HFF-Myc (cell line): ENCODE results near the gene RBM18.

ENCODE experiments used
- DNase-seq: peaks from one replicate; pipeline ENCODE4 v3.0.0-alpha.2; 2011; ENCODE audit warnings: low read depth; ENCODE audit errors: extremely low read depth
- H3K4me3 ChIP-seq: replicated peaks from 2 replicates; pipeline ENCODE4 v1.5.1; 2011; ENCODE audit warnings: low read depth, mild to moderate bottlenecking, control low read depth, low read length
- TF ChIP-seq, protein P1 (sequence below): IDR thresholded peaks from 2 replicates; pipeline ENCODE4 v1.5.1; 2012; ENCODE audit warnings: mild to moderate bottlenecking, low read depth, low read length, control low read depth; ENCODE audit errors: missing control alignments

The RBM18 gene

DNA sequence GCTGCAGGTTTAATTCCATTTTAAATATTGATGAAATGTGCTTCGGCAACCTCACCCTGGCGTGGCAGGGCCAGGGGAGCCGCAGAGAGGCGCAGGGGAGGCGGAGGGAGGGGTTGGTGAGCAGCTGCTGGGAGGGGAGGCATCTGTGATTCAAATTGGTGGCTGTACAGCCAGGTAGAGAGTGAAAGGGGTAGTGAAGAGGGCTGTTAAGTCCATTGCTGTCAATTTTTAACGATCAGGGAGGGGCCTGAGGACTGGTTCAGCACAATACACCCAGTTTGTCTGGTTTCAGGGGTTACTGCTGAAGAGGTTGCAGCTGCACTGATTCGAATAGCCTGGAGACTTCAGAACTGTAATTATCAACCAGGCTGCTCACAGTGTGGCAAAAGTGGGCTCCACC, 67.2 kb downstream of the RBM18 start:
- H3K4me3 ChIP-seq, result no peak overlapping the region
- TF ChIP-seq, protein P1, sequence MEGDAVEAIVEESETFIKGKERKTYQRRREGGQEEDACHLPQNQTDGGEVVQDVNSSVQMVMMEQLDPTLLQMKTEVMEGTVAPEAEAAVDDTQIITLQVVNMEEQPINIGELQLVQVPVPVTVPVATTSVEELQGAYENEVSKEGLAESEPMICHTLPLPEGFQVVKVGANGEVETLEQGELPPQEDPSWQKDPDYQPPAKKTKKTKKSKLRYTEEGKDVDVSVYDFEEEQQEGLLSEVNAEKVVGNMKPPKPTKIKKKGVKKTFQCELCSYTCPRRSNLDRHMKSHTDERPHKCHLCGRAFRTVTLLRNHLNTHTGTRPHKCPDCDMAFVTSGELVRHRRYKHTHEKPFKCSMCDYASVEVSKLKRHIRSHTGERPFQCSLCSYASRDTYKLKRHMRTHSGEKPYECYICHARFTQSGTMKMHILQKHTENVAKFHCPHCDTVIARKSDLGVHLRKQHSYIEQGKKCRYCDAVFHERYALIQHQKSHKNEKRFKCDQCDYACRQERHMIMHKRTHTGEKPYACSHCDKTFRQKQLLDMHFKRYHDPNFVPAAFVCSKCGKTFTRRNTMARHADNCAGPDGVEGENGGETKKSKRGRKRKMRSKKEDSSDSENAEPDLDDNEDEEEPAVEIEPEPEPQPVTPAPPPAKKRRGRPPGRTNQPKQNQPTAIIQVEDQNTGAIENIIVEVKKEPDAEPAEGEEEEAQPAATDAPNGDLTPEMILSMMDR, result no peak
- no peak for DNase-seq

DNA sequence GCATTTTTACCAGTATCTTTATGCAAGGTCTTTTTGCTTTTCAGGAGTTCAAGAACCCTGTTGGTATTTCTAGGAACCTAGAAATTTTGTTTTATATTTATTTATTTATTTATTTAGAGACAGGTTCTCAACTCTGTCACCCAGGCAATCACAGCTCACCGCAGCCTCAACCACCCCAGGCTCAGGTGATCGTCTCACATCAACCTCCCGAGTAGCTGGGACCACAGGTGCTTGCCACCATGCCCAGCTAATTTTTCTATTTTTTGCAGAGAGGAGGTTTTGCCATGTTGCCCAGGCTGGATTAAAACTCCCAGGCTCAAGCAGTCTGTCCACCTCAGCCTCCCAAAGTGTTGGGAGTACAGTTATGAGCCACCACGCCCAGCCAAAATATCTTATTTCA, 68.8 kb downstream of the RBM18 start:
- DNase-seq, result no peak
- H3K4me3 ChIP-seq, result no peak overlapping the region
- TF ChIP-seq, protein P1, result no peak

DNA sequence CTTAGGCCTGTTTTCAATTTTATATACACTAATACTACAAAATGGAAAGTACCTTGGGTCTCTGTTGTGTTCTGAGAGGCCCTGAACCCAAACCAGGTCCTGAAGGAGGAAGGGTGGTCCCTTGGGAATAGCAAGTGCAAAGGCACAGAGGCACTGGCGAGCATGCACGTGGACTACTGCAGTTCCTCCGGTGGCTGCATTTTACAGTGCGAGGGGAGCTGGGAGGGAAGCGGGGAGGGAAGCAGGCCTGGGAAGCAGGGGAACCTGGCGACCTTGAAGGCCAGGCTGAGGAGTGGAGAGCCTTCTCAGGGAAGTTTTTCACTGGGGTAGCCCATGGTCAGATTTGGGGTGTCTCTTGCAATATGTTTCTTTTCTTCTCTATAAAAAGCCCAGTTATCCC, 71.0 kb downstream of the RBM18 start:
- DNase-seq, result no peak
- H3K4me3 ChIP-seq, result no peak overlapping the region
- TF ChIP-seq, protein P1, result no peak

DNA sequence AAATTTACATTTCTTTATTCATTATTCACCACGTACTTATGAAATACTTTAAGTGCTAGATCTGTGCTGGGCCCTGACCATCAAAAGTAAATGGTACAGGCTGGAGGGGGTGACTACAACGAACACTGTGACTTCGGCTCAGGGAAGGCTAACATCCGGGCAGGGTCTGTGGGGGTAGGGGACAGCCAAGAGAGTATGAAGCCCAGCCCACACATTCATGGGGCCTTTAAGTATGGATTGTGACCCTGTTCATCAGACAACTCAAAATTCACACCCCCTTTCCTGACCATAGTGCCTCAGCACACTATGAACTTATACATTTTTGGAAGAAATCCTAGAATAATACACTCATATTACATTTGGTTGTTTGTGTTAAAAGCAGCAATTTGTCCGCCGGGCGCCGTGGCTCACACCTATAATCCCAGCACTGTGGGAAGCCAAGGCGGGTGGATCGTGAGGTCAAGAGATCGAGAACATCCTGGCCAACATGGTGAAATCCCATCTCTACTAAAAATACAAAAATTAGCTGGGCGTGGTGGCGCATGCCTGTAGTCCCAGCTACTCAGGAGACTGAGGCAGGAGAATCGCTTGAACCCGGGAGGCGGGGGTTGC, 71.6 kb downstream of the RBM18 start:
- H3K4me3 ChIP-seq, result no peak overlapping the region
- TF ChIP-seq, protein P1, result no peak
- no peak for DNase-seq

DNA sequence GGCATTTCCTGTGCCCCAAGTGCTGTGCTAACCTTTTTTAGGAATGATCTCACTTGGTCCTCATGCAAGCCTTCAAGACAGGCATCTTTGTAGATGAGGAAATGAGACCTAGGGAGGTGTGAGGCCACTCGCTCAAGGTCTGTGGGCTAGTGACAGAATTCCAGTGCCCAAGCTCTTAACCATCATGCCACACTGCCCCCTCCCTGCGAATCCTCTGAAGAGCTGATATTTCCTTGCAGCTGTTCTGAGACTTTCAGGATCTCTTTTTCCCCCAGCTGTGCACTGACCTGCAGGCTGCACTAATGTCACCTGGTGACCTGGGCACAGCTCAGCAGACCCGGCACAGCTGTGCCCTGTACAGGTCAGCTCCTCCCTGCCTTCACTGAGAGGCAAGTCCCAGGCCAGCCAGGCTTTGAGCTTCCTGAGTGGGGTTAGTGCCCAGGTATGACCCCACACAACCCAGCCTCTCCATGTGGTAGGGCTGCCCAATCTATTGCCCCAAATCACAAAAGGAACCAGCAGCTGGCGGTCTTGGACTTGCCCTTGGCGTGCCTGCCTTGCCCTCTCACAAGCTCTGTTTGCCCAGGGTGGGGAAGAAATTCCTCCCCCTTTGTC, 72.3 kb downstream of the RBM18 start:
- no peak overlapping the region for H3K4me3 ChIP-seq
- TF ChIP-seq, protein P1, result no peak
- no peak for DNase-seq

DNA sequence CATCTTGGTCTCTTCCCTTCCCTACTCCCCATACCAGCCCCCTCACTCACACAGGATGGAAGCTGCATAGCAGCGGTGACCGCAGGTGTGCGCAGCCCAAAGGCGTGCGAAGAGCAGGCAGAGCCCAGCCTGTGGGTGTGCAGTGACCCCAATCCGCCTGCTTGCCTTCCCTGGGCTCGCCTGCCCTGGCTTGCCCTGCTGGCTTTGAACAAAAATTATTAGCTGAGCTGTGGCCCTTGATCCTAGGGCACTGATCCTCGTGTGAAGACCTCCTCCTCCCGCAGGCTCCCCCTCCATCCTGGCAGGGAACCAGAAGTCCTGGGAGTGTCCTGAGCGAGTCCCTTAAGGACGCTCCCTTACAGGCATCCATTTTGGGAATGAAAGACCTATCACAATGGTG, 73.1 kb downstream of the RBM18 start:
- no peak for DNase-seq
- TF ChIP-seq, protein P1, result no peak
- H3K4me3 ChIP-seq, result no peak overlapping the region
